K562 (cell line): ENCODE data around the gene TAF1D. TPM values are rescaled to one million over a fixed set of nuclear protein-coding genes. Genes with fewer than 3 reads are reported as not detected.

Experiments used
- BRD9 ChIP-seq: fragments of 450-650 bp; IDR thresholded peaks from 2 replicates; pipeline ENCODE4 v1.6.1; 2018; ENCODE audit warnings: low read depth; ENCODE audit not compliant: partially characterized antibody
- C11orf30 ChIP-seq: fragments of 450-650 bp; IDR thresholded peaks from 2 replicates; pipeline ENCODE4 v1.6.1; 2016; ENCODE audit warnings: low read depth, mild to moderate bottlenecking
- ETV6 ChIP-seq, 3 experiments: fragments of 150-350 bp in 1 of 3; sonication (generic) in 1 of 3; formaldehyde crosslinking in 1 of 3; IDR thresholded peaks; 2 replicates each; pipeline versions ENCODE4 v1.6.1 to v1.8.0; 2014 to 2022; ENCODE audit warnings: borderline replicate concordance in 2 of 3, low read depth in 2 of 3, antibody characterized with exemption in 1 of 3, low read length in 1 of 3, mild to moderate bottlenecking in 1 of 3, missing genetic modification reagents in 1 of 3
- EZH2 ChIP-seq: IDR thresholded peaks from 2 replicates; pipeline ENCODE4 v1.6.1; 2012; ENCODE audit warnings: low read depth, mild to moderate bottlenecking, inconsistent platforms, low read length, borderline replicate concordance
- MCM5 ChIP-seq: fragments of 450-650 bp; IDR thresholded peaks from 2 replicates; pipeline ENCODE4 v1.6.1; 2016; ENCODE audit warnings: low read depth
- MEF2A ChIP-seq: IDR thresholded peaks from 2 replicates; pipeline ENCODE4 v1.6.1; 2011; ENCODE audit warnings: low read depth, mild to moderate bottlenecking, low read length, moderate library complexity; ENCODE audit not compliant: control insufficient read depth
- NONO ChIP-seq, 2 experiments: fragments of 200-400 bp in 1 of 2; fragments of 450-650 bp in 1 of 2; formaldehyde crosslinking in 1 of 2; IDR thresholded peaks; 2 replicates each; pipeline ENCODE4 v1.6.1; 2017; ENCODE audit warnings: low read depth in 2 of 2, mild to moderate bottlenecking in 2 of 2, moderate library complexity in 2 of 2, low read length in 1 of 2
- PTRF ChIP-seq: fragments of 450-650 bp; IDR thresholded peaks from 2 replicates; pipeline ENCODE4 v1.6.1; 2016; ENCODE audit warnings: mild to moderate bottlenecking, missing genetic modification characterization, missing compliant biosample characterization
- RBM14 ChIP-seq: fragments of 200-400 bp; formaldehyde crosslinking; IDR thresholded peaks from 2 replicates; pipeline ENCODE4 v1.6.1; 2018; ENCODE audit warnings: low read depth, mild to moderate bottlenecking, low read length, moderate library complexity, borderline replicate concordance; ENCODE audit not compliant: insufficient read depth
- RBM39 ChIP-seq: fragments of 200-400 bp; formaldehyde crosslinking; optimal IDR thresholded peaks from 2 replicates; pipeline ENCODE3; 2018; ENCODE audit warnings: low read depth, low read length
- SMAD1 ChIP-seq: fragments of 150-350 bp; IDR thresholded peaks from 2 replicates; pipeline ENCODE4 v1.6.1; 2014; ENCODE audit warnings: low read length, low read depth; ENCODE audit not compliant: partially characterized antibody
- SMAD3 ChIP-seq: fragments of 450-650 bp; formaldehyde crosslinking; conservative IDR thresholded peaks from 2 replicates; pipeline ENCODE4 v1.4.0; 2020; ENCODE audit warnings: mild to moderate bottlenecking
- THRAP3 ChIP-seq: fragments of 450-650 bp; IDR thresholded peaks from 2 replicates; pipeline ENCODE4 v1.6.1; 2016; ENCODE audit warnings: mild to moderate bottlenecking, inconsistent platforms, borderline replicate concordance
- ZNF212 ChIP-seq: fragments of 450-650 bp; formaldehyde crosslinking; IDR thresholded peaks from 2 replicates; pipeline ENCODE4 v1.4.0; 2020; ENCODE audit warnings: mild to moderate bottlenecking
- polyA plus RNA-seq, 8 experiments: library from polyadenylated mRNA; depleted of rRNA in 4 of 8; stranded (reverse) in 5 of 8; unstranded in 3 of 8; fragments of >200 nt; fragmentation: Nextera tagmentation in 2 of 8; fragmentation: Illumina TruSeq in 1 of 8; extraction: Ambion mirVana in 2 of 8; extraction: Trizol in 1 of 8; gene quantifications; 2 replicates each; pipeline versions ENCODE4 v1.2.1 to v1.2.3, GENCODE V29; 2011 to 2014; ENCODE audit warnings: inconsistent platforms in 1 of 8, missing spikeins in 1 of 8
- total RNA-seq, 7 experiments: library from RNA; depleted of rRNA in 6 of 7; stranded (reverse); fragments of >200 nt in 6 of 7; fragmentation: Illumina TruSeq in 2 of 7; extraction: Trizol in 2 of 7; gene quantifications; 2 replicates each; pipeline versions ENCODE4 v1.2.1 to v1.2.3, GENCODE V29; 2011 to 2021; ENCODE audit warnings: low replicate concordance in 1 of 7
- TF ChIP-seq, protein P1 (sequence below): fragments of 450-650 bp; IDR thresholded peaks from 2 replicates; pipeline ENCODE4 v1.6.1; 2017; ENCODE audit warnings: antibody characterized with exemption, mild to moderate bottlenecking
- TF ChIP-seq, protein P2 (sequence below), 2 experiments: fragments of 150-350 bp in 1 of 2; IDR thresholded peaks; 2 replicates each; pipeline ENCODE4 v1.6.1; 2012 to 2016; ENCODE audit warnings: low read depth in 2 of 2, low read length in 2 of 2, mild to moderate bottlenecking in 1 of 2, moderate library complexity in 1 of 2

Gene TAF1D
- total and polyA plus RNA-seq, 9 of the 15 experiments (the other 6 are each of a cell fraction or from before 2014, with no cell fraction given) = 122 to 347 (median 250) TPM

DNA sequence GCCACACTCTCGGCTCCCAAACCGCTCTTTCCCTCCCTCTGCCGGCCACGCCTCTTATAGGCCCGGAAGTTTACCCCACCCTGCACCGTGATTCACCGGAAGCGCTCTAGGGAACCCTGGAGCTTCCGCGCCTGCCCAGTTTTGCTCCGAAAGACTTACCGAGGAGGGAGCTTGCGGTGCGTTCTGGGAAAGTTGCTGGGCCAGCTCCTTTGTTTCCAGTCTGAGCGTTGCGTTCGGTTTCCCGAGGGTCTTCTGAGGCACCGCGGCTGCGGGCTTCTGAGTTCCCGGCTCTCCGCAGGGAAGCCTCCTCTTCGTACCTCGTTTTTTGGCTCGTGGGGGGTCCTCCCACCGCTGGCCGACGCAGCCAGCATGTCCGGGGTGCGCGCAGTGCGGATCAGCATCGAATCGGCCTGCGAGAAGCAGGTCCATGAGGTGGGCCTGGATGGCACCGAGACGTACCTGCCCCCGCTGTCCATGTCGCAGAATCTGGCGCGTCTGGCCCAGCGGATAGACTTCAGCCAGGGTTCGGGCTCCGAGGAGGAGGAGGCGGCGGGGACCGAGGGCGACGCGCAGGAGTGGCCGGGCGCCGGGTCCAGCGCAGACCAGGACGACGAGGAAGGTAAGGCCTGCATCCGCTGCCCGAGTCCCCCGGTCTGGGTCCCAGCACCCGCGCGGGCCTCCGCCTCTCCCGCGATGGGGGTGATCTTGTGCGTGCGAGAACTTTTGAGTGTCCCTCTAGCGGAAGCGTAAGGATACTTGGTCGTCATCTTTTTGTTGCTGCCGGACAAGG, 43.0 kb upstream of the TAF1D start, which contains the start of gene MED17 (continued):
- TF ChIP-seq ETV6 (IDR thresholded peaks at IDR 0.05; ENCODE audit: borderline replicate concordance in 1 of 2, low read depth in 2 of 2, low read length in 1 of 2) = no peak
- no peak for TF ChIP-seq ETV6 (CRISPR knock-in tag; IDR thresholded peaks at IDR 0.05; ENCODE audit: borderline replicate concordance)
- TF ChIP-seq RBM14 = no peak
- TF ChIP-seq, protein P1, sequence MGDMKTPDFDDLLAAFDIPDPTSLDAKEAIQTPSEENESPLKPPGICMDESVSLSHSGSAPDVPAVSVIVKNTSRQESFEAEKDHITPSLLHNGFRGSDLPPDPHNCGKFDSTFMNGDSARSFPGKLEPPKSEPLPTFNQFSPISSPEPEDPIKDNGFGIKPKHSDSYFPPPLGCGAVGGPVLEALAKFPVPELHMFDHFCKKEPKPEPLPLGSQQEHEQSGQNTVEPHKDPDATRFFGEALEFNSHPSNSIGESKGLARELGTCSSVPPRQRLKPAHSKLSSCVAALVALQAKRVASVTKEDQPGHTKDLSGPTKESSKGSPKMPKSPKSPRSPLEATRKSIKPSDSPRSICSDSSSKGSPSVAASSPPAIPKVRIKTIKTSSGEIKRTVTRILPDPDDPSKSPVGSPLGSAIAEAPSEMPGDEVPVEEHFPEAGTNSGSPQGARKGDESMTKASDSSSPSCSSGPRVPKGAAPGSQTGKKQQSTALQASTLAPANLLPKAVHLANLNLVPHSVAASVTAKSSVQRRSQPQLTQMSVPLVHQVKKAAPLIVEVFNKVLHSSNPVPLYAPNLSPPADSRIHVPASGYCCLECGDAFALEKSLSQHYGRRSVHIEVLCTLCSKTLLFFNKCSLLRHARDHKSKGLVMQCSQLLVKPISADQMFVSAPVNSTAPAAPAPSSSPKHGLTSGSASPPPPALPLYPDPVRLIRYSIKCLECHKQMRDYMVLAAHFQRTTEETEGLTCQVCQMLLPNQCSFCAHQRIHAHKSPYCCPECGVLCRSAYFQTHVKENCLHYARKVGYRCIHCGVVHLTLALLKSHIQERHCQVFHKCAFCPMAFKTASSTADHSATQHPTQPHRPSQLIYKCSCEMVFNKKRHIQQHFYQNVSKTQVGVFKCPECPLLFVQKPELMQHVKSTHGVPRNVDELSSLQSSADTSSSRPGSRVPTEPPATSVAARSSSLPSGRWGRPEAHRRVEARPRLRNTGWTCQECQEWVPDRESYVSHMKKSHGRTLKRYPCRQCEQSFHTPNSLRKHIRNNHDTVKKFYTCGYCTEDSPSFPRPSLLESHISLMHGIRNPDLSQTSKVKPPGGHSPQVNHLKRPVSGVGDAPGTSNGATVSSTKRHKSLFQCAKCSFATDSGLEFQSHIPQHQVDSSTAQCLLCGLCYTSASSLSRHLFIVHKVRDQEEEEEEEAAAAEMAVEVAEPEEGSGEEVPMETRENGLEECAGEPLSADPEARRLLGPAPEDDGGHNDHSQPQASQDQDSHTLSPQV = no peak
- TF ChIP-seq C11orf30 = no peak
- no peak for TF ChIP-seq PTRF (tag)
- peak; percentile 60 for TF ChIP-seq SMAD1
- no peak for TF ChIP-seq EZH2
- TF ChIP-seq MCM5 = no peak
- TF ChIP-seq SMAD3 (CRISPR knock-in tag) = no peak
- TF ChIP-seq MEF2A = no peak
- peak in 1 of 2 experiments; percentile 39; a peak in 1 of 4 replicates for TF ChIP-seq NONO (IDR thresholded peaks at IDR 0.05; ENCODE audit: low read depth in 2 of 2, low read length in 1 of 2)
- no peak for TF ChIP-seq ZNF212 (CRISPR knock-in tag)
- TF ChIP-seq RBM39 = no peak
- no peak for TF ChIP-seq THRAP3
- no peak for TF ChIP-seq BRD9
- TF ChIP-seq, protein P2, sequence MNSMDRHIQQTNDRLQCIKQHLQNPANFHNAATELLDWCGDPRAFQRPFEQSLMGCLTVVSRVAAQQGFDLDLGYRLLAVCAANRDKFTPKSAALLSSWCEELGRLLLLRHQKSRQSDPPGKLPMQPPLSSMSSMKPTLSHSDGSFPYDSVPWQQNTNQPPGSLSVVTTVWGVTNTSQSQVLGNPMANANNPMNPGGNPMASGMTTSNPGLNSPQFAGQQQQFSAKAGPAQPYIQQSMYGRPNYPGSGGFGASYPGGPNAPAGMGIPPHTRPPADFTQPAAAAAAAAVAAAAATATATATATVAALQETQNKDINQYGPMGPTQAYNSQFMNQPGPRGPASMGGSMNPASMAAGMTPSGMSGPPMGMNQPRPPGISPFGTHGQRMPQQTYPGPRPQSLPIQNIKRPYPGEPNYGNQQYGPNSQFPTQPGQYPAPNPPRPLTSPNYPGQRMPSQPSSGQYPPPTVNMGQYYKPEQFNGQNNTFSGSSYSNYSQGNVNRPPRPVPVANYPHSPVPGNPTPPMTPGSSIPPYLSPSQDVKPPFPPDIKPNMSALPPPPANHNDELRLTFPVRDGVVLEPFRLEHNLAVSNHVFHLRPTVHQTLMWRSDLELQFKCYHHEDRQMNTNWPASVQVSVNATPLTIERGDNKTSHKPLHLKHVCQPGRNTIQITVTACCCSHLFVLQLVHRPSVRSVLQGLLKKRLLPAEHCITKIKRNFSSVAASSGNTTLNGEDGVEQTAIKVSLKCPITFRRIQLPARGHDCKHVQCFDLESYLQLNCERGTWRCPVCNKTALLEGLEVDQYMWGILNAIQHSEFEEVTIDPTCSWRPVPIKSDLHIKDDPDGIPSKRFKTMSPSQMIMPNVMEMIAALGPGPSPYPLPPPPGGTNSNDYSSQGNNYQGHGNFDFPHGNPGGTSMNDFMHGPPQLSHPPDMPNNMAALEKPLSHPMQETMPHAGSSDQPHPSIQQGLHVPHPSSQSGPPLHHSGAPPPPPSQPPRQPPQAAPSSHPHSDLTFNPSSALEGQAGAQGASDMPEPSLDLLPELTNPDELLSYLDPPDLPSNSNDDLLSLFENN (IDR thresholded peaks at IDR 0.05; ENCODE audit: low read depth in 2 of 2, low read length in 2 of 2) = no peak; a peak in 1 of 4 replicates
